ENCODE data around the gene ATP13A3.
A peak's percentile ranks its signal among the peaks of the same experiment; 100 is the strongest.

The ATP13A3 gene

DNA sequence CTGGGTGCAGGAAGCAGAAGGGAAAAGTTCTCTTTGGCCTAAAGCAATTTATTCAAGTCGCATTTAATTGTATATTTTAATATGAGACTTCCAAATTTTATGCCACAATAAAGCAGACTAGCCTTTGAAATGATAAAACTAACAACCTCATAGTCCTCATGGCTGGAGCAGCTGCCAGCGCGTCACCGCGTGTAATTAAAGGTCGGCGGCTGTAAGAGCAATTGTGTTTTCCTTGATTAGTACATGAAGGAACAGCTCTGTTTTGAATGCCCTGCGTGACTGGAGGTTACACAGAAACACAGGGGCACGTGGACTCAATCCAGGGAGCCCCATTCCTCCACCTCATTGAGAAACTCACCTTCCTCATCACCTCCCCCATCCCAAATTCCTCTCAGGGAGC lies 107.2 kb downstream of the ATP13A3 start:
- TF ChIP-seq POLR2A (IDR thresholded peaks at IDR 0.05; ENCODE audit: low read depth, low read length) = no peak
- FAIRE-seq (no peak), DNase-seq (ENCODE audit: insufficient read length, low spot score) (no peak)

DNA sequence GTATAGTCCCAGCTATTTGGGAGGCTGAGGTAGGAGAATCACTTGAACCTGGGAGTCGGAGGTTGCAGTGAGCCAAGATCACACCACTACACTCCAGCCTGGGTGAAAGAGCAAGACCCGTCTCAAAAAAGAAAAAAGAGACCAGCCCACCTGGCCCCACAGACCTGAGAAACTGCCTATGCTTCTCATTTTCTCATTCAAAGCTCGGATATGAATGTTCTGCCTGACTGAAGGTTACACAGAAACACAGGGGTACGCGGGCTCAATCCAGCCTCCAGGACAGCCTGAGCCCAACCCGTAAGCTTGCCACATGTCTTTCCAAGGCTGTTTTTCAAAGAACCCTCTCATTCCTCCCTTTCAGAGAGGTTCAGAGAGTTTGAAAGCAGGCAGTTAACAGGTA lies 107.6 kb downstream of the ATP13A3 start:
- DNase-seq (ENCODE audit: insufficient read length, low spot score) (no peak), FAIRE-seq (no peak)
- no peak for TF ChIP-seq POLR2A (IDR thresholded peaks at IDR 0.05; ENCODE audit: low read depth, low read length)

DNA sequence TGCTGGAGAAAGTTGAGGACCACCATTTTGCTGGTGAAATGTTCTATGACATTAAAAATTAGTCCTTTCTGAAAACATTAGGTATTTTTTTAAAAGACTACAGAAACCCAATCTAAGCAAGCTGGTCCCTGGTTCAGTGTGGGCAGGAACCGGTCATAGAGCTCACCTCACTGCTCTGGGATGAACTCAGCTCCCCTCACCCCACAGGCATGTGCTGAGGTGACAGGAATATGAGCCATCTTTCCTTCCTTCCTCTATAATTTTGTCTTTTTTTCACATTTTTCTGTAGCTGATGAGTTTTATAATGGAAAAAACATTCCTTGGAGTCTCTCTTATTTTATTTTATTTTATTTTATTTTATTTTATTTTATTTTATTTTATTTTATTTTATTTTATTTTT lies 109.1 kb downstream of the ATP13A3 start:
- FAIRE-seq (no peak), DNase-seq (ENCODE audit: insufficient read length, low spot score) (no peak)
- TF ChIP-seq POLR2A (IDR thresholded peaks at IDR 0.05; ENCODE audit: low read depth, low read length) = no peak

DNA sequence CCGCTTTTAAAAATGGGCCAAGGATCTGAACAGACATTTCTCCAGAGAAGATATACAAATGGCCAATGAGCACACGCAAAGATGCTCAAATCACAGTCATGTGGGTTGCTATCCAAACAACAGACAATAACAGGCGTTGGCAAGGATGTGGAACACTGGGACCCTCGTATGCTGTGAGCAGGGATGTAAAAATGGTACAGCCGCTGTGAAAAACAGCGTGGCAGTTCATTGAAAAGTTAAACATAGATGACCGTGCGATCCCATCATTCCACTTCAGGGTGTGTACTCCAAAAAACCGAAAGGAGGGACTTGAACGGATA lies 110.6 kb downstream of the ATP13A3 start:
- no peak for TF ChIP-seq POLR2A (IDR thresholded peaks at IDR 0.05; ENCODE audit: low read depth, low read length)
- FAIRE-seq = no peak
- DNase-seq (ENCODE audit: insufficient read length, low spot score) = no peak

DNA sequence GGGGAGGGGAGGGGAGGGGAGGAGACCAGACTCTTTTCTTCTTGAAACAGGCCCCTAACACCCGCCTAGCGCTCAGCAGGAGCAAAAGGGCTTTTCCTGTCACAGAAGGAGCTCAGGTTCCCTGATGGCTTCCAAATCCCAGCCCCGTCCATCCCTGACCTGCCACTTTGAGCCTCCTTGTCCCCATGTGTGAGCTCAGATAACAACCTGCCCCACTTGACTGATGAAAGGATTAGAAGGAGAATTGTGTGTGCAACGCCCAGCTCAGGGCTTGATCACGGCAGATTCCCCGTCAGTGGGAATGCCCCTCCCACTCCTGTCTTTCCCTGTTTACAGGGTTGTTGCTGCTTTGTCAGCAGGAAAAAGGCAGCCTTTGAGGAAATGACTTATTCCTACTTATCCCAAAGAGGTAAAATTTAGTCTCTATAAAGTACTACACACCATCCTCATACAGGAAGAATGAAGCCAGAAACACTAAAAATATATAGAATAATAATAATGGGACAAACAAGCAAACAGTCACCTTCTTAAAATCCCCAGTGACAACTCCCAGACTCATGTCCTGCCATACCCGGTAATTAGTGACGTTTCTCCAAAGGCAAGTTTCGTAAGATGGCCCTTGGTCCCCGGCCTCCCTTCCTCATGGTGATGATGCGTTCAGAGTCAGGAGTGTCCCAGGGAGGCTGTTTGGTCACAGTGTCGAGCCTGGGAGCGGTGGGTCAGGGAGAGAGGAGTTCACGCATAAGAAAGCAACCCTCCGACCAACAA lies 111.1 kb downstream of the ATP13A3 start:
- DNase-seq (ENCODE audit: insufficient read length, low spot score) (peak; percentile 33), FAIRE-seq (peak; percentile 20)
- TF ChIP-seq POLR2A (IDR thresholded peaks at IDR 0.05; ENCODE audit: low read depth, low read length) = no peak

DNA sequence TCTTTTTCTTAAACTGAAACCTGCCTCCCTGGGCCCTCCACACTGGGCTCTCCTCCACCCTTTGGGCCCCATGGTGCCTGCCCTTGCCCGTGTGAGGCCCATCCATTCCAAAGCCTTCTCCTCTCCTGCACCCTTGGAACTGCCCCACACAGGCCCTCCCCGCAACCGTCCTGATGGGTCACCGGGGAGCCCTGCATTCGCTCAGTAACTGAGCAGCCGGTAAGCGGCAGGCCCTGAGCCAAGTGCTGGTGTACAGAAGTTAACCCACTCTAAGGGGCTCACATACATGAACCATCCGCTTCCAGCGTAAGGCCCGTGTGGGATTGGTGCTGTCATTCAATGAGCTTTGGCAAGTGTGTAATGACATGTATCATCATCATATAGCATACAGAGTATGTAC lies 111.9 kb downstream of the ATP13A3 start:
- no peak for FAIRE-seq
- DNase-seq (ENCODE audit: insufficient read length, low spot score) = no peak
- TF ChIP-seq POLR2A (IDR thresholded peaks at IDR 0.05; ENCODE audit: low read depth, low read length) = no peak

DNA sequence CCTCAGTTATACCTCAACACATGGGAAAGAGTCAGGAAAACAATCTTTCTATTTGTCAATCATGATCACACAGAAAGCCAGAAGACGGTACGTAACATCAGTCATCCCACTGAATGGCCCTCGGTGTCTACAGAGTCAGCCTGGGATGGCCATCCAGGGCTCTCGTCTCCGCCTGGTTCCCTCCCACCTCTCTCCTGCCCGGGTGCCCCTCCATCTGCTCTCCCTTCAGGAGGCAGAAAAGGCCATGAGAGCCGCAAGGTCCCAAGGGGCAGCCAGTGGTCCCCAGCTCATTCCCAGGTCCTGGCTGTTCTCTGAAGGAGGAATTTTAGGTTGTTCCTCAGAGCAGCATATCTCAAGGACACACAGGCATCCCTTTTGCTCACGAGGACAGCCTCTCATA lies 112.9 kb downstream of the ATP13A3 start:
- no peak for TF ChIP-seq POLR2A (IDR thresholded peaks at IDR 0.05; ENCODE audit: low read depth, low read length)
- FAIRE-seq = no peak
- DNase-seq (ENCODE audit: insufficient read length, low spot score) = no peak

DNA sequence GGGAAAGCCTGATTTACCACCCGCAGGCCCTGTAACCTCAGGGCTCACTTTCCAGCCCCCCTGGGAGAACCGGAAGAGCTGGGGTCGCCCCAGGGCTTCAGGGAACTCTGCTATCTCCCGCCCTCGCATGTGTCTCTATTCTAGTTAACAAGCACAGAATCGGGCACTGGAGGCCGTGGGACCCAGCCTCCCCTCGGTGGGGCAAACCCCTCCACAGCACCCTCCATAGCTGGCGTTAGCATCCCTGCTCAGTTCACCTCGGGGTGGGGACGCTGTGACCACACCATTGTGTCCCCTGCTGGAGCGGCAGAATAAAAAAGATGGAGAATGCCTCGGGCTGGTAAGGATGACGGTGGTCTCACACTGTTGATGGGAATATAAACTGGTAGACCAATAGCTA lies 113.8 kb downstream of the ATP13A3 start:
- no peak for FAIRE-seq
- TF ChIP-seq POLR2A (IDR thresholded peaks at IDR 0.05; ENCODE audit: low read depth, low read length) = no peak
- DNase-seq (ENCODE audit: insufficient read length, low spot score) = no peak

DNA sequence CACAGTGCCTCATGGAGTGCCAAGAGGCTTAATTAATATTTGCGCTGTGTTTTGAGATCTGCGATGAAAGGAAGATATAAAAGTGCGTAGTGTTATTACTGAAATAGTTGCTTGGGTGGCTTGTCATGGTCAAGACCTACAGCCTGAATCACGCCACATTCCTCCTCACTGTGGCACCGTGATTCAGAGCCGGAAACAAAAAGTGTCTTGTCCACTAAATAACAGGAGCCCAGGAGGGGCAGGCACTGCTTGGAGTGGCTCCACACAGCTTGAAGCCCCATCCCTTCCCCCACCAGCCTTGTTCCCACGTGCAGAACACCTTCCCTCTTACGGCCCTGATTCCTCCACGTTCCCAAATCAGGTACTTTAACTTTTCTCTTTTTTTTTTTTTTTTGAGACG lies 116.0 kb downstream of the ATP13A3 start:
- TF ChIP-seq POLR2A (IDR thresholded peaks at IDR 0.05; ENCODE audit: low read depth, low read length) = no peak
- FAIRE-seq = no peak
- peak; percentile 35 for DNase-seq (ENCODE audit: insufficient read length, low spot score)

DNA sequence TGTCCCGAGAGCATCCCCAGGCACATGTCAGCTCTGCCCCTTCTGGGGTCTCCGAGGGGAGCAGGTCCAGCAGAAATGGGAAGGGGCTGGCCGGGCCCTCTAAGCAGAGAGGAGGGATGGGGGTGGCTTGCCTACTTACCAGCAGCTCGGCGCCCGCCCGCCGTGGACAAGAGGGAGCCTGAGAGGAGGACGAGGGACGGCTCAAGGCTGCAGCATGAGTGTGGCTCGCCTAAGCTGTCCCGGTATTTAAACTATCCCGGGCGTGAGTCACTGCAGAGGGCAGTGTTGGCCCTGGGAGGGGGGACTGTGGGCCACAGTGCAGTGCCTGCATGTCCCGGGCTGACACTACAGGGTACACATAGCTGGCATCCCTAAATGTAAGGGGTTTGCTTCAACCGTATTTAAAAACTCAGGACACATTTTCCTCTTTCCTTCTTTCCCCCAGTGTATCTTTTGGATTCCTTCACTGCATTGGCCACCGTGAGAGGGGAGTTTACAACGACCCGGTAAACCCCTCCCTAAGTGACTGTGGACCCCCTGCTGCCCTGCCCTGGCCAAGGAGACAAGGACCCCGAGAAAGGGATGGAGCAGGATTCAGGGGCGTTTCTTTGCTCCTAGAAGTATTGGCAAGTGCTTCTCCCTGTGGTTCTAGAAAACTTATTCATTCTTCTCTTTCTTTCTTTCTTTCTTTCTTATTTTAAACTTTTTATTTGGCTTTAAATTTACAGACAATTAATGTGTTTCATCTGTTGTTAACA lies 117.1 kb downstream of the ATP13A3 start, which contains the start of gene LRRC15:
Gene LRRC15, minus strand, starts transcription at position 222 of the 758 bp plus-strand sequence. CDS start 8,700 bp downstream, outside the sequence.
- peak; percentile 54 for TF ChIP-seq POLR2A (IDR thresholded peaks at IDR 0.05; ENCODE audit: low read depth, low read length)
- peak; percentile 84 for DNase-seq (ENCODE audit: insufficient read length, low spot score)
- no peak for FAIRE-seq

DNA sequence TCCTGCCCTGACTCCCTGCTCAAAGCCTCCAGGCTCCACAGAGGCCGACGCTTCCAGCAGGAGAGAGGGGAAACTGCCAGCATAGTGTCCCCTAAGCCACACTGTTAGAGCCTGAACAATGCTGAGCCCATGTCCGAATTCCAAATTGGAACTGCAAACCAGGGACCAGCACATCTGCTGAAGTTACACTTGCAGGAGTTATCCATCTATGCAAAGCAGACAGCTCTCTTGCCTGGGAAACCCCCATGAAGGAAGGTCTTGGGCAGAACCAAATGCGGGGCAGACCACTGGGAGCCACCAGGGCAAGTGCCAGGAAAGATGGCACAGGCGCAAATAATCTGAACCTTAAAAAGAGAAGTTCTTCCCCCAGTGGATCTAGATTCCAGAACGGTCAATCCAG lies 117.9 kb downstream of the ATP13A3 start:
- FAIRE-seq (no peak), DNase-seq (ENCODE audit: insufficient read length, low spot score) (no peak)
- no peak for TF ChIP-seq POLR2A (IDR thresholded peaks at IDR 0.05; ENCODE audit: low read depth, low read length)

DNA sequence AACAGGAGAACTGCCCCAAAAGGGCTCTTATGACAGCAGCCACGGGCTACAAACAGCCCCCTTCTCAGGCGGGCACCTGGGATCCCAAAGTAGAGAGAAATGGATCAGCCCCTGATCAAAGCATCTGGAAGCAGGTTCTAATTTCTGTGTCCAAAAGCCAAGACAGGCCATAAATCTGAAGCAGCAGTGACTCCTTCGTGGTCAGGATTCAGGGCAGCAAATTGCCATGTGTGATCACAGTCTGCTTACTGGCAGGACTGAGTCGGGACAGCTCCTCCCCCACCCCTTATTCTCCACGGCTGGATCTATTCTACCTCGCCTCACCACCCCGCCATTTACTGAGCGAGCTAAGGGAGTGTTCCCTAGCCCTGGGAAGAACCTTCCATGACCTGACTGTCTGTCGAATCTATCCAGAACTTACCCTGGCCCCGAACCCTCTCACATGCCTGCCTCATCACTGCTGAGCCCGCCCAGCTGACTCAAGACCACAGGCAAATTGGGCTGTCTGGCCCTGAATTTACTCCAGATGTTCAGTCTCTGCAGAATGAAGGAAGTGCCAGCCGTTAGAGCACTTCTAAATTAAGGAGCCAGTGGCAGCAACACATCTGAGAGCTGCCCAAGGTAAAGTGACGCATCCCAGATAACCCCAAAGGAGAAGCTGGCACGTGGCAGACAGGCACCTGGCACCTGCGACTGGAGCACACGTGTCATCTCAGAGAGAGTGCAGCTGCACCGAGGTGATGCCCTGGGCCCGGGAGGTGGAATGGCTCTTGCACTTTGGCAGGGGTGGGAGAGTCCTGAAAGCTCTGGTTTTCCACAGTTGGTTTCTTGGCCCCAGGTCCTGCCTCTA lies 118.6 kb downstream of the ATP13A3 start:
- no peak for TF ChIP-seq POLR2A (IDR thresholded peaks at IDR 0.05; ENCODE audit: low read depth, low read length)
- no peak for FAIRE-seq
- DNase-seq (ENCODE audit: insufficient read length, low spot score) = no peak

DNA sequence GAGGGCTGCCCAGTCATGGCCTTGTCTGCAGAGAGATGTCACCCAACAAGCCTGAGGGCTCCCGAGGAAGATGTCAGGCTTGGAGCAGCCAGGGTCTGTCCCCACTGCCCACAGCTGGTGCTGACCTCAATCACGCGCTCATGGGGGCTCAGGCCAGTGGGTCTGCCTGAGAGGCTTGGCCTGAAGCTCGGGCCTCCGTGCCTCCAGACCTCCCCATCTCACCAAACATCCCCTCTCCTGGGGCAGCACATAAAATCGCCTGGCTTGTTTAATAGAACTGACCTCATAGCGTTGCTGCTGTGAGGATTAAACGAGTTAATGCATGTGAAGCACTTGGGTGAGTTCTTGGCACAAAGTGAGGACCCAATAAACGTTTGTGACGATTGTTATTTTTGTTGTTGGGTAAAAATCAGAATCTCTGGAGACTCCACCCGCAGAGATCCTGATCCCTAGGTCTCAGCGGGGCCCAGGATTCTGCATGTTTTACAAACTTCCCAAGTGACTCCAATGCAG lies 120.8 kb downstream of the ATP13A3 start:
- no peak for FAIRE-seq
- DNase-seq (ENCODE audit: insufficient read length, low spot score) = no peak
- no peak for TF ChIP-seq POLR2A (IDR thresholded peaks at IDR 0.05; ENCODE audit: low read depth, low read length)

DNA sequence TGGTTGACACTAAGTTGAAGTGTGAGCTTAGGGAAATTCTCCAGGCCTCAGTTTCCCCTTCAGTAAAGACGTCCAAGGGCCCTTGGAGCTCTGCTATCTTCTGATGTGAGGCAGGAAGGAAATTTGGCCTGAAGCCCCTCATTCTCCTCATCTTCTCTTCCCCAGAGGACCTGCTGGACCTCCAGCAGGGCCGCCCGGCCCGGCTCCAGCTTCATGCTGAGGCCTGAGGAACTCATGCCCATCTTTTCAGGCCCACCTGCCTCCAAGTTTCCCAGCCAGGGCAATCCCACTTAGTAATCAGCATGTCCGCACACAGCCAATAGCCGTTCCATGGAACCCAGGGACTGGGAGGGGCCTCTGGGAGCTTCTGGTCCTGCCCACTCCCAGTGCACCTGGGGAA lies 121.3 kb downstream of the ATP13A3 start:
- FAIRE-seq (no peak), DNase-seq (ENCODE audit: insufficient read length, low spot score) (no peak)

More for the DNA sequence above, 121.3 kb downstream of the ATP13A3 start:
- TF ChIP-seq POLR2A (IDR thresholded peaks at IDR 0.05; ENCODE audit: low read depth, low read length) = no peak

Measured in H54 (cell line).